ENCODE results near the gene PHLPP1. TPM values are rescaled to one million over a fixed set of nuclear protein-coding genes. Genes with fewer than 3 reads are reported as not detected.
"Not testable (repeated sequence)": the region's sequence is repeated elsewhere in the genome, so short reads cannot be mapped to it uniquely, and the experiment has no call there.

Gene PHLPP1
- total RNA-seq (1 to 10 TPM; 8.0 to 9.4 TPM), polyA plus RNA-seq (under 1 TPM; 0.17 to 0.44 (median 0.41) TPM), total RNA-seq (8.3 to 23.4 (median 17.4) reads per million in 6 experiments)

DNA sequence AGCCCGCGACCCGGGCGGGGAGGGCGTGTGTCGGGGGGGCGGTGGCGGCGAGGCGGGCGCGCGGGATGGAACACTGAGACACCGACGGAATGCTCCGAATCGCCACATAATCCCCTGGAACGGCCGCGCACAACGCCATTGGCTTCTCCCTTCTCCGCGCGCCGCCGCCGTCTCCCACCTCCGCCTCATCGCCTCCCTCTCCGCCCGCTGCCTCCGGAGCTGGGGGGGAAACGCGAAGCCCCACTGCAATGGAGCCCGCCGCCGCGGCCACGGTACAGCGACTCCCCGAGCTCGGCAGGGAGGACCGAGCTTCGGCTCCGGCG lies at the start of gene PHLPP1:
Gene PHLPP1 (plus strand): TSS at position 106 of the 323 bp plus-strand sequence. CDS start 143 bp downstream, at position 249.
- Mint-ChIP-seq H3K4me3 (peak within 1 kb of the TSS; percentile 82 to 96 (median 93)), H3K27ac (peak within 1 kb of the TSS; percentile 87 to 99 (median 98)), H3K4me1 (peaks cover 10 to 41% (median 30%) of the 10 kb centered on the region in 4 donors), H3K27me3 (no peaks in the 10 kb centered on the region), H3K36me3 (no peaks in the 10 kb centered on the region), H3K9me3 (no peaks in the 10 kb centered on the region)
- ATAC-seq (peak; percentile 49 to 54), DNase-seq (no peak)
- POLR2A ChIA-PET, result interaction anchor here (0.5 to 4.2 kb wide), 9 partner anchors 79 to 707 kb away, joined by 3 to 31 read pairs (median 5); partner anchors contain the start of genes PIGN, RELCH, VPS4B and ZCCHC2

DNA sequence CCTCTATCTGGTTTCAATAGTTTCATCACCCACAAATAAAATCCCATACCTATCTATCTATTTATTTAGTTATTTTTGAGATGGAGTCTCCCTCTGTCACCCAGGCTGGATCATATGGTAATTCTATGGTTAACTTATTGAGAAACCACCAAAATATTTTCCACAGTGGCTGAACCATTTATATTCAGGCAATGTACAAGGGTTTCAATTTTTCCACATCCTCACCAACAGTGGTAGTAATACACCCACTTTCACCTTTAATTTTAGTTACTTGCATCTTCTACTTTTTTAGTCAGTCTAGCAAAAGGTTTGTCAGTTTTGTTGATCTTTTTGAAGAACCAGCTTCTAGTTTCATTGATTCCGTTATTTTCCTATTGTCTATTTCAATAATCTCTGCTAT lies 46.1 kb upstream of the PHLPP1 start:
- Mint-ChIP-seq H3K27me3 (no peaks in the 10 kb centered on the region), H3K36me3 (peaks cover 0 to 23% (median 2%) of the 10 kb centered on the region in 3 donors), H3K9me3 (peaks cover 4 to 36% (median 12%) of the 10 kb centered on the region in 9 donors), H3K4me3 (no peak overlapping the region), H3K4me1 (no peaks in the 10 kb centered on the region), H3K27ac (no peak overlapping the region)
- no peak for DNase-seq
- POLR2A ChIA-PET, result no interaction called here
- ATAC-seq, result no peak

- Mint-ChIP-seq H3K9me3 (peaks cover 4 to 48% (median 12%) of the 10 kb centered on the region in 9 donors), H3K27me3 (no peaks in the 10 kb centered on the region), H3K4me3 (no peak overlapping the region), H3K27ac (no peak overlapping the region), H3K4me1 (no peaks in the 10 kb centered on the region), H3K36me3 (peaks cover 0 to 27% (median 5%) of the 10 kb centered on the region in 3 donors)
- ATAC-seq (no peak), DNase-seq (no peak)
- POLR2A ChIA-PET, result no interaction called here
Observed at GRCh38 chr18:62670573-62670972, 44.8 kb upstream of the PHLPP1 start.

DNA sequence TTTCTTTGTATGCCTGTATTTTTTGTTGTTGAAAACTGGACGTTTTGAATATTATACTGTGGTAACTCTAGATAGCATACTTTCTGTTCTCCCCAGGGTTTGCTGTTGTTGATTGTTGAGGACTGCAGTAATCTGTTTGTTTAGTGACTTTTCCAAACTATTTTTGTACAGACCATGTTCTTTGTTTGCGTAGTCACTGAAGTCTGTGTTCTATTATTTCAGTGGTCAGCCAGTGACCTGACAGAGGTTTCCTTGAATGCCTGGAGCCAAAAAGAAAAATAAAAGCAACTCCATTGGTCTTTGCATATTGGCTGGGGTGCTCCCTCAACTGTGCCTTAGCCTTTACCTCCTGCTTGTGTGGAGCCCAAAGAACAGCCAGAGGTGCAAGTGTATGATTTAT lies 42.7 kb upstream of the PHLPP1 start:
- no peaks in the 10 kb centered on the region for H3K4me1 Mint-ChIP-seq
- ATAC-seq (no peak), DNase-seq (no peak)
- no peak overlapping the region for H3K27ac Mint-ChIP-seq
- H3K36me3 Mint-ChIP-seq, result peaks cover 0 to 27% (median 6%) of the 10 kb centered on the region in 3 donors
- H3K4me3 Mint-ChIP-seq, result no peak overlapping the region
- no peaks in the 10 kb centered on the region for H3K27me3 Mint-ChIP-seq
- peaks cover 4 to 48% (median 12%) of the 10 kb centered on the region in 9 donors for H3K9me3 Mint-ChIP-seq
- POLR2A ChIA-PET, result no interaction called here

DNA sequence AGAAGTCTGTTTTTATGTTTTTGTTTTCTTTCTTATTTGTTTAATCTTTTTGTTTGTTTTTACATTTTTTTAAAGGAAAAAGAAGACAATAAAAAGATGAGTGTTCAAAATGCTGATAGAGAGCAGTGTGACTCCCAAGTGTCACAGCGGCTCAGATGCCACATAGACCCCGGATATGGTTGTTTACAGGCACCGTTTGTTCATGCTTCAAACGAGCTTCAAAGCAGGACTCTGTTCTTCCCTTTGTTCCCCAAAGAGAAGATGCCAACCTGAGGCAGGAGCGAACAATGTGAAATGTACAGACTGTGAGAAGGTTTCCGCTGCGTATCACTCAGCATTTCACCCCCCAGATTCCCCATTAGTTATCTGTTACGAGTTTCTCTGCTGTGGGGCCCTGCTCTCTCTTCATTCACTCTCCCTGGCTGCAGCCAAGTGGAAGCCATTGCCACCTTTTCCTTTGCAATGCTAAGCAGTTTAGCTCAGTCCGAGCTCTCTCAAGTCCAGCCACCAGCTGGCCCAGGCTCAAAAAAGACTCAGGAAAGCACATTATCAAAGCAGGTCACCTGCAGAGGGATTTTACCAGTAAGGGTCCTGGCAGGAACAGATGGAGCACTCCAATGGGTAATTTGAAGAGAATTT lies 36.4 kb upstream of the PHLPP1 start:
- ATAC-seq (no peak), DNase-seq (no peak)
- H3K27me3 Mint-ChIP-seq, result no peaks in the 10 kb centered on the region
- H3K4me3 Mint-ChIP-seq, result no peak overlapping the region
- peaks cover 0 to 15% (median 0%) of the 10 kb centered on the region in 9 donors for H3K9me3 Mint-ChIP-seq
- no peaks in the 10 kb centered on the region for H3K4me1 Mint-ChIP-seq
- H3K27ac Mint-ChIP-seq, result no peak overlapping the region
- POLR2A ChIA-PET, result no interaction called here
- peaks cover 0 to 4% (median 4%) of the 10 kb centered on the region in 3 donors for H3K36me3 Mint-ChIP-seq

DNA sequence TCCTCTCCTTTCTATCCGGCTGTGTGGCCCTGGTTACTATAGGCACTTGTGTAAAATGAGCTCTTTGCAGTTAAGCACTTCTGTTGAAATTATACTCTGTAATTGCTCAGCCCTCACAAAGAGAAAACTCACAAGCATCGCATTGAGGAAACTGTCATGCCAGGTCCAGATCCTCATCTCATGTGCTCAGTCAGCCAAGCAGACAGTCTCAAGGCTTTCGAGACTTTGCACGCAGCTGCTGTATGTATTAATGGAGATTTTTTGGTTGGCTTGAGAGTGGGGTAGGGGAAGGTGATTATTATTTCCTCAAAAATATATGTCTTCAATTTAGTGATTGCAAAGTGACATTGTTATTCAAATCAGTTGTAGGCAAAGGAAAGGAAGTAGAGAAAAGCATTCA lies 33.0 kb upstream of the PHLPP1 start:
- H3K27ac Mint-ChIP-seq, result no peak overlapping the region
- peaks cover 0 to 8% (median 4%) of the 10 kb centered on the region in 9 donors for H3K9me3 Mint-ChIP-seq
- H3K4me3 Mint-ChIP-seq, result no peak overlapping the region
- H3K36me3 Mint-ChIP-seq, result peaks cover 0 to 4% (median 0%) of the 10 kb centered on the region in 3 donors
- peaks cover 0 to 3% (median 0%) of the 10 kb centered on the region in 5 donors for H3K27me3 Mint-ChIP-seq
- DNase-seq (no peak), ATAC-seq (no peak)
- no peaks in the 10 kb centered on the region for H3K4me1 Mint-ChIP-seq
- POLR2A ChIA-PET, result no interaction called here

DNA sequence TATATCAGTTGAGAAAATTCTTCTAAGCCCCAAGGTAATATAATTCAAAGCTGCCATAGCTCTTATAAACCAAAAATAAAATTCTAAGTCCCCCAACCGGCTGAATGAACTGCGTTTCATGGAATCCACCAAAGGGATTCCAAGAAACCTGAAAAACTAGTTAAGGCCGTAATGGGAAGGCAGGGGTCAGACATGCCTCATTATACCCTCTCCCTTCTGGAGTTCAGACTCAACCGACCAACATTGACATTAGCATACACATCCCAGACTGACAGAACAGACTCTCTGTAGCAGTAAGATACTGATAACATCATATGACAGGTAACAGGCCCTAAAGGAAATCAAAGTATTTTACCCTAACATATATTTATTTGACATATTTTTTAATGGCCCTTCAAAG lies 31.4 kb upstream of the PHLPP1 start:
- Mint-ChIP-seq H3K9me3 (peaks cover 4 to 23% (median 13%) of the 10 kb centered on the region in 9 donors), H3K27ac (no peak overlapping the region), H3K4me1 (no peaks in the 10 kb centered on the region), H3K27me3 (peaks cover 0 to 3% (median 0%) of the 10 kb centered on the region in 5 donors), H3K4me3 (no peak overlapping the region), H3K36me3 (peaks cover 0 to 15% (median 10%) of the 10 kb centered on the region in 3 donors)
- no peak for DNase-seq
- ATAC-seq, result no peak
- POLR2A ChIA-PET, result no interaction called here

GRCh38 chr18:62688743-62689317 lies 26.5 kb upstream of the PHLPP1 start:
- Mint-ChIP-seq H3K9me3 (peaks cover 10 to 57% (median 35%) of the 10 kb centered on the region in 9 donors), H3K27me3 (peaks cover 0 to 9% (median 2%) of the 10 kb centered on the region in 5 donors), H3K4me3 (no peak overlapping the region), H3K4me1 (no peaks in the 10 kb centered on the region), H3K36me3 (peaks cover 0 to 37% (median 29%) of the 10 kb centered on the region in 3 donors), H3K27ac (no peak overlapping the region)
- DNase-seq (no peak), ATAC-seq (no peak)
- POLR2A ChIA-PET, result no interaction called here

GRCh38 chr18:62690236-62690815 lies 25.0 kb upstream of the PHLPP1 start:
- Mint-ChIP-seq H3K36me3 (peaks cover 0 to 37% (median 29%) of the 10 kb centered on the region in 3 donors), H3K27ac (no peak overlapping the region), H3K9me3 (peaks cover 10 to 57% (median 35%) of the 10 kb centered on the region in 9 donors), H3K4me3 (no peak overlapping the region), H3K4me1 (no peaks in the 10 kb centered on the region), H3K27me3 (peaks cover 0 to 7% (median 2%) of the 10 kb centered on the region in 5 donors)
- POLR2A ChIA-PET, result no interaction called here
- DNase-seq (no peak), ATAC-seq (no peak)

- Mint-ChIP-seq H3K4me3 (no peak overlapping the region), H3K36me3 (peaks cover 0 to 29% (median 15%) of the 10 kb centered on the region in 3 donors), H3K27me3 (peaks cover 0 to 8% (median 7%) of the 10 kb centered on the region in 5 donors), H3K27ac (no peak overlapping the region), H3K9me3 (peaks cover 2 to 37% (median 21%) of the 10 kb centered on the region in 9 donors), H3K4me1 (no peaks in the 10 kb centered on the region)
- ATAC-seq (no peak), DNase-seq (no peak)
- POLR2A ChIA-PET, result no interaction called here
Observed at GRCh38 chr18:62693659-62694058, 21.7 kb upstream of the PHLPP1 start.

DNA sequence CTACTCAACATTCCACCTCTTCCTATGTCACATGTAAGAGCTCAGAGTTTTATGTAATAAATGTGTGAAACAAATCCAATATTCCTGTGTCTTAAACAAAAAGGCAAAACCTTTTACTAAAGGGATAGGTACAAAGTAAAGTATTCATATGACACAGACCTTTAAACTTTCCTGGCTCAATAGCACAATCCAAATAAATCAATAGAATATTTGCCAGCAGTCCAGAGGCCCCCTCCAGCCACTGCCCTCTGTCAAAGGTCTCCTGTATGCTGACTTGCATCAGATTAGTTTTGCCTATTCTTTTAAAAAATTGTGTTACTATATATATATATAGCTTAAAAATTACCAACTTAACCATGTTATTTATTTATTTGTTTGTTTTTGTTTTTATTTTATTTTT lies 17.7 kb upstream of the PHLPP1 start:
- DNase-seq, result no peak
- POLR2A ChIA-PET, result no interaction called here

GRCh38 chr18:62702259-62702658 lies 13.1 kb upstream of the PHLPP1 start:
- DNase-seq (no peak), ATAC-seq (no peak)
- Mint-ChIP-seq H3K27ac (no peak overlapping the region), H3K4me1 (peaks cover 0 to 9% (median 0%) of the 10 kb centered on the region in 4 donors), H3K4me3 (no peak overlapping the region), H3K9me3 (peaks cover 0 to 2% (median 0%) of the 10 kb centered on the region in 9 donors), H3K36me3 (no peaks in the 10 kb centered on the region), H3K27me3 (peaks cover 0 to 26% (median 4%) of the 10 kb centered on the region in 5 donors)
- POLR2A ChIA-PET, result no interaction called here

More for the DNA sequence above, 17.7 kb upstream of the PHLPP1 start:
- peaks cover 0 to 8% (median 0%) of the 10 kb centered on the region in 4 donors for H3K4me1 Mint-ChIP-seq
- ATAC-seq, result no peak
- no peaks in the 10 kb centered on the region for H3K36me3 Mint-ChIP-seq
- peaks cover 0 to 19% (median 4%) of the 10 kb centered on the region in 5 donors for H3K27me3 Mint-ChIP-seq
- H3K27ac Mint-ChIP-seq, result peak overlapping the region in 1 of 10 donors; percentile 3
- no peak overlapping the region for H3K4me3 Mint-ChIP-seq
- H3K9me3 Mint-ChIP-seq, result peaks cover 0 to 2% (median 0%) of the 10 kb centered on the region in 9 donors

DNA sequence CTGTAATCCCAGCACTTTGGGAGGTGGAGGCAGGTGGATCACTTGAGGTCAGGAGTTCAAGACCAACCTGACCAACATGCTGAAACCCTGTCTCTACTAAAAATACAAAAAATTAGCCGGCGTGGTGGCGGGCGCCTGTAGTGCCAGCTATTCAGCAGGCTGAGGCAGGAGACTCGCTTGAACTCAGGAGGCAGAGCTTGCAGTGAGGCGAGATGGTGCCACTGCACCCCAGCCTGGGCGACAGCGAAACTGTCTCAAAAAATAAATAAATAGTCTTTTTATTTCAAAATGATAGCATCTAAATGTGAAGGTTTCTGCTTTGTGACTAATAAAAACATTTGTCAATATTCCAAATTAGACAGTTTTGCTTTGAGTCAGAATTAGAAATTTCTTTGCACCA lies 8.5 kb upstream of the PHLPP1 start:
- POLR2A ChIA-PET, H3K9me3 Mint-ChIP-seq, H3K27ac Mint-ChIP-seq, H3K36me3 Mint-ChIP-seq, DNase-seq, H3K27me3 Mint-ChIP-seq, H3K4me1 Mint-ChIP-seq, H3K4me3 Mint-ChIP-seq, ATAC-seq: not testable (repeated sequence)
